Nephron (organoid): Measurements from ENCODE around the gene NKIRAS1.
A peak's percentile ranks its signal among the peaks of the same experiment; 100 is the strongest.

ENCODE experiments used
- H3K27ac Mint-ChIP-seq, 3 experiments: 2 replicates each; pipeline ENCODE4 v1.8.0; 2020; ENCODE audit warnings: mixed read lengths in 3 of 3, mild to moderate bottlenecking in 2 of 3, moderate library complexity in 1 of 3
- H3K27me3 Mint-ChIP-seq: 2 replicates; pipeline ENCODE4 v1.8.0; 2021; ENCODE audit warnings: low read depth, mild to moderate bottlenecking, moderate library complexity, mixed read lengths
- H3K36me3 Mint-ChIP-seq: 2 replicates; pipeline ENCODE4 v1.8.0; 2020; ENCODE audit warnings: low read depth, mixed read lengths
- H3K4me1 Mint-ChIP-seq: 2 replicates; pipeline ENCODE4 v1.8.0; 2020; ENCODE audit warnings: mixed read lengths
- H3K4me3 Mint-ChIP-seq, 3 experiments: 2 replicates each; pipeline ENCODE4 v1.8.0; 2020; ENCODE audit warnings: mild to moderate bottlenecking in 3 of 3, mixed read lengths in 3 of 3, moderate library complexity in 2 of 3
- H3K9me3 Mint-ChIP-seq: 2 replicates; pipeline ENCODE4 v1.8.0; 2020; ENCODE audit warnings: mixed read lengths
- CTCF ChIP-seq, 3 experiments: fragments of 200-600 bp; sonication (generic); IDR thresholded peaks; one replicate each; pipeline ENCODE4 v1.5.0; 2021; ENCODE audit warnings: antibody characterized with exemption in 3 of 3; ENCODE audit not compliant: unreplicated experiment in 3 of 3

Gene NKIRAS1

GRCh38 chr3:23944861-23945662, 28.3 kb upstream of the NKIRAS1 start, which contains the start of gene NR1D2:
NR1D2 (plus strand) TSS chr3:23945286; CDS start chr3:23945579, 293 bp downstream.
- TF ChIP-seq CTCF (IDR thresholded peaks at IDR 0.05; ENCODE audit: unreplicated experiment in 3 of 3), result no peak
- H3K27me3 Mint-ChIP-seq, result peaks cover 7% of the 10 kb centered on the region
- H3K36me3 Mint-ChIP-seq, result no peaks in the 10 kb centered on the region
- H3K4me3 Mint-ChIP-seq, result peak within 1 kb of the TSS; percentile 84 to 95 (median 90)
- H3K27ac Mint-ChIP-seq, result peak within 1 kb of the TSS; percentile 33 to 91 (median 74)
- H3K4me1 Mint-ChIP-seq, result peaks cover 26% of the 10 kb centered on the region
- no peaks in the 10 kb centered on the region for H3K9me3 Mint-ChIP-seq

- Mint-ChIP-seq H3K36me3 (no peaks in the 10 kb centered on the region), H3K27ac (peak overlapping the region; percentile 33 to 91 (median 74)), H3K4me3 (peak overlapping the region; percentile 84 to 95 (median 90)), H3K27me3 (peaks cover 7% of the 10 kb centered on the region), H3K4me1 (peaks cover 17% of the 10 kb centered on the region), H3K9me3 (no peaks in the 10 kb centered on the region)
- TF ChIP-seq CTCF (IDR thresholded peaks at IDR 0.05; ENCODE audit: unreplicated experiment in 3 of 3), result no peak
Measured at GRCh38 chr3:23944007-23944783, 27.4 kb upstream of the NKIRAS1 start.

- Mint-ChIP-seq H3K27ac (peak overlapping the region in 1 of 3 experiments; percentile 35), H3K9me3 (no peaks in the 10 kb centered on the region), H3K4me1 (peaks cover 17% of the 10 kb centered on the region), H3K36me3 (no peaks in the 10 kb centered on the region), H3K4me3 (peak overlapping the region in 2 of 3 experiments; percentile 12 to 34), H3K27me3 (peaks cover 13% of the 10 kb centered on the region)
- TF ChIP-seq CTCF (IDR thresholded peaks at IDR 0.05; ENCODE audit: unreplicated experiment in 3 of 3), result no peak
Measured at GRCh38 chr3:23942546-23942945, 25.8 kb upstream of the NKIRAS1 start.

GRCh38 chr3:23941440-23941839, 24.6 kb upstream of the NKIRAS1 start:
- no peak overlapping the region for H3K4me3 Mint-ChIP-seq
- H3K27ac Mint-ChIP-seq, result no peak overlapping the region
- peaks cover 13% of the 10 kb centered on the region for H3K27me3 Mint-ChIP-seq
- H3K36me3 Mint-ChIP-seq, result no peaks in the 10 kb centered on the region
- H3K9me3 Mint-ChIP-seq, result no peaks in the 10 kb centered on the region
- H3K4me1 Mint-ChIP-seq, result peaks cover 11% of the 10 kb centered on the region
- TF ChIP-seq CTCF (IDR thresholded peaks at IDR 0.05; ENCODE audit: unreplicated experiment in 3 of 3), result no peak

- Mint-ChIP-seq H3K36me3 (no peaks in the 10 kb centered on the region), H3K4me3 (no peak overlapping the region), H3K9me3 (no peaks in the 10 kb centered on the region), H3K27ac (no peak overlapping the region), H3K27me3 (peaks cover 13% of the 10 kb centered on the region), H3K4me1 (peaks cover 11% of the 10 kb centered on the region)
- TF ChIP-seq CTCF (IDR thresholded peaks at IDR 0.05; ENCODE audit: unreplicated experiment in 3 of 3), result no peak
Measured at GRCh38 chr3:23940775-23941174, 24.0 kb upstream of the NKIRAS1 start.
